IMR-90 (cell line): Measurements from ENCODE around the gene PXMP2.

Source experiments
- CEBPB ChIP-seq: IDR thresholded peaks from 2 replicates; pipeline ENCODE4 v1.6.1; 2012; ENCODE audit warnings: low read depth, low read length, improper control_type of control experiment
- FOS ChIP-seq: fragments of 150-350 bp; IDR thresholded peaks from 2 replicates; pipeline ENCODE4 v1.6.1; 2016; ENCODE audit warnings: low read depth, low read length
- MAFK ChIP-seq: IDR thresholded peaks from 2 replicates; pipeline ENCODE4 v1.6.1; 2012; ENCODE audit warnings: low read depth, low read length, improper control_type of control experiment
- MAZ ChIP-seq: IDR thresholded peaks from 2 replicates; pipeline ENCODE4 v1.6.1; 2012; ENCODE audit warnings: low read depth, mild to moderate bottlenecking, low read length, improper control_type of control experiment, moderate library complexity, borderline replicate concordance
- MXI1 ChIP-seq: IDR thresholded peaks from 2 replicates; pipeline ENCODE4 v1.6.1; 2012; ENCODE audit warnings: low read depth, mild to moderate bottlenecking, low read length, moderate library complexity, borderline replicate concordance
- POLR2A ChIP-seq: IDR thresholded peaks from 2 replicates; pipeline ENCODE4 v1.6.1; 2012; ENCODE audit warnings: mild to moderate bottlenecking, low read depth, low read length
- RAD21 ChIP-seq: IDR thresholded peaks from 2 replicates; pipeline ENCODE4 v1.6.1; 2012; ENCODE audit warnings: low read length, improper control_type of control experiment
- RCOR1 ChIP-seq: IDR thresholded peaks from 2 replicates; pipeline ENCODE4 v1.6.1; 2012; ENCODE audit warnings: mild to moderate bottlenecking, low read length, improper control_type of control experiment; ENCODE audit not compliant: insufficient replicate concordance
- RFX5 ChIP-seq: IDR thresholded peaks from 2 replicates; pipeline ENCODE4 v1.8.0; 2012; ENCODE audit warnings: low read depth, mild to moderate bottlenecking, low read length, moderate library complexity
- SMC3 ChIP-seq: fragments of 150-350 bp; IDR thresholded peaks from 2 replicates; pipeline ENCODE4 v1.6.1; 2016; ENCODE audit warnings: low read depth, mild to moderate bottlenecking, antibody characterized with exemption, low read length, moderate library complexity
- TF ChIP-seq, protein P1 (sequence below): conservative IDR thresholded peaks from 2 replicates; pipeline ENCODE4 v1.5.1; 2012; ENCODE audit warnings: mild to moderate bottlenecking, low read depth, low read length, improper control_type of control experiment

DNA sequence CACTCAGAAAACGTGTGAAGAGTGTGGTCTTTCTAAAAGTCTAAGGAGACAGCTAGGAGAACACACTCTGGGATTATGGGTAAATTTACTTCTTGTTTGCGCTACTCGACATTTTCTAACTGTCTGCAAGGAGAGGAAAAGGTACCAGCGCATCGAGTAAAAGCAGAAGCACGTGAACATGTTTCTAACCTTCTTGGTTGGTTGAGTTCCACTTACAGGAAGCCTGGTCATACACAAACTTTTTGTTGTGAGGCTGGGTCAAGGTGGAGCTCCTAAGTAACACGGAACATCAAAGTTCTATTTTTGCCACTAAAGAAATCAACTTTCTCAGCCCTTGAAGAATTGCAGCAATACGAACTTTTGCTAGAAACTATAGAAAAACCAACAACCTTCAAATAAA lies 54.2 kb downstream of the PXMP2 start:
- TF ChIP-seq SMC3 (no peak), POLR2A (no peak), RAD21 (no peak), FOS (no peak), MXI1 (no peak), CEBPB (no peak), MAFK (no peak), RCOR1 (no peak), RFX5 (no peak), MAZ (no peak)
- TF ChIP-seq, protein P1, sequence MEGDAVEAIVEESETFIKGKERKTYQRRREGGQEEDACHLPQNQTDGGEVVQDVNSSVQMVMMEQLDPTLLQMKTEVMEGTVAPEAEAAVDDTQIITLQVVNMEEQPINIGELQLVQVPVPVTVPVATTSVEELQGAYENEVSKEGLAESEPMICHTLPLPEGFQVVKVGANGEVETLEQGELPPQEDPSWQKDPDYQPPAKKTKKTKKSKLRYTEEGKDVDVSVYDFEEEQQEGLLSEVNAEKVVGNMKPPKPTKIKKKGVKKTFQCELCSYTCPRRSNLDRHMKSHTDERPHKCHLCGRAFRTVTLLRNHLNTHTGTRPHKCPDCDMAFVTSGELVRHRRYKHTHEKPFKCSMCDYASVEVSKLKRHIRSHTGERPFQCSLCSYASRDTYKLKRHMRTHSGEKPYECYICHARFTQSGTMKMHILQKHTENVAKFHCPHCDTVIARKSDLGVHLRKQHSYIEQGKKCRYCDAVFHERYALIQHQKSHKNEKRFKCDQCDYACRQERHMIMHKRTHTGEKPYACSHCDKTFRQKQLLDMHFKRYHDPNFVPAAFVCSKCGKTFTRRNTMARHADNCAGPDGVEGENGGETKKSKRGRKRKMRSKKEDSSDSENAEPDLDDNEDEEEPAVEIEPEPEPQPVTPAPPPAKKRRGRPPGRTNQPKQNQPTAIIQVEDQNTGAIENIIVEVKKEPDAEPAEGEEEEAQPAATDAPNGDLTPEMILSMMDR = no peak
